IPS-15b (cell line): ENCODE measurements around the gene DOCK6.

ENCODE experiments used
- H3K27me3 ChIP-seq: one replicate; pipeline ENCODE4 v1.6.1; 2013; ENCODE audit warnings: low read length; ENCODE audit not compliant: control insufficient read depth, insufficient read depth
- H3K36me3 ChIP-seq: one replicate; pipeline ENCODE4 v1.6.1; 2013; ENCODE audit warnings: low read length; ENCODE audit not compliant: control insufficient read depth, insufficient read depth
- H3K4me1 ChIP-seq: one replicate; pipeline ENCODE4 v1.6.1; 2013; ENCODE audit warnings: mild to moderate bottlenecking, low read length; ENCODE audit not compliant: control insufficient read depth, insufficient read depth
- H3K4me3 ChIP-seq: one replicate; pipeline ENCODE4 v1.5.1; 2013; ENCODE audit warnings: low read depth, low read length
- H3K9ac ChIP-seq: one replicate; pipeline ENCODE4 v1.6.1; 2013; ENCODE audit warnings: low read depth, mild to moderate bottlenecking, low read length
- H3K9me3 ChIP-seq: one replicate; pipeline ENCODE4 v1.6.1; 2013; ENCODE audit warnings: mild to moderate bottlenecking, low read length; ENCODE audit not compliant: control insufficient read depth, insufficient read depth

The DOCK6 gene

GRCh38 chr19:11227195-11227886, 35.0 kb downstream of the DOCK6 start:
- Histone ChIP-seq H3K36me3 (peaks cover 15% of the 10 kb centered on the region), H3K9me3 (no peaks in the 10 kb centered on the region), H3K4me3 (no peak overlapping the region), H3K27me3 (no peaks in the 10 kb centered on the region), H3K9ac (no peak overlapping the region), H3K4me1 (no peaks in the 10 kb centered on the region)

GRCh38 chr19:11226716-11227166, 35.6 kb downstream of the DOCK6 start:
- Histone ChIP-seq H3K4me3 (no peak overlapping the region), H3K4me1 (no peaks in the 10 kb centered on the region), H3K36me3 (peaks cover 18% of the 10 kb centered on the region), H3K27me3 (no peaks in the 10 kb centered on the region), H3K9me3 (no peaks in the 10 kb centered on the region), H3K9ac (no peak overlapping the region)

GRCh38 chr19:11225815-11226214, 36.5 kb downstream of the DOCK6 start:
- Histone ChIP-seq H3K4me1 (no peaks in the 10 kb centered on the region), H3K9me3 (no peaks in the 10 kb centered on the region), H3K4me3 (no peak overlapping the region), H3K27me3 (no peaks in the 10 kb centered on the region), H3K9ac (no peak overlapping the region), H3K36me3 (peaks cover 22% of the 10 kb centered on the region)

GRCh38 chr19:11225172-11225571, 37.2 kb downstream of the DOCK6 start:
- Histone ChIP-seq H3K4me3 (no peak overlapping the region), H3K4me1 (no peaks in the 10 kb centered on the region), H3K9me3 (no peaks in the 10 kb centered on the region), H3K36me3 (peaks cover 22% of the 10 kb centered on the region), H3K27me3 (no peaks in the 10 kb centered on the region), H3K9ac (no peak overlapping the region)

- Histone ChIP-seq H3K9me3 (no peaks in the 10 kb centered on the region), H3K27me3 (no peaks in the 10 kb centered on the region), H3K4me3 (no peak overlapping the region), H3K9ac (no peak overlapping the region), H3K4me1 (no peaks in the 10 kb centered on the region), H3K36me3 (peaks cover 22% of the 10 kb centered on the region)
Measured at GRCh38 chr19:11224429-11224828, 37.9 kb downstream of the DOCK6 start.

GRCh38 chr19:11223200-11223599, 39.1 kb downstream of the DOCK6 start:
- no peaks in the 10 kb centered on the region for H3K4me1 ChIP-seq
- no peaks in the 10 kb centered on the region for H3K9me3 ChIP-seq
- H3K36me3 ChIP-seq, result peaks cover 22% of the 10 kb centered on the region
- no peak overlapping the region for H3K4me3 ChIP-seq
- no peaks in the 10 kb centered on the region for H3K27me3 ChIP-seq
- no peak overlapping the region for H3K9ac ChIP-seq

GRCh38 chr19:11221082-11221598, 41.2 kb downstream of the DOCK6 start:
- no peaks in the 10 kb centered on the region for H3K9me3 ChIP-seq
- H3K4me3 ChIP-seq, result no peak overlapping the region
- no peaks in the 10 kb centered on the region for H3K4me1 ChIP-seq
- peaks cover 26% of the 10 kb centered on the region for H3K36me3 ChIP-seq
- no peaks in the 10 kb centered on the region for H3K27me3 ChIP-seq
- no peak overlapping the region for H3K9ac ChIP-seq

GRCh38 chr19:11214387-11214786, 47.9 kb downstream of the DOCK6 start:
- Histone ChIP-seq H3K27me3 (no peaks in the 10 kb centered on the region), H3K9me3 (no peaks in the 10 kb centered on the region), H3K9ac (no peak overlapping the region), H3K4me1 (no peaks in the 10 kb centered on the region), H3K36me3 (peaks cover 35% of the 10 kb centered on the region), H3K4me3 (no peak overlapping the region)

GRCh38 chr19:11210656-11210928, 51.7 kb downstream of the DOCK6 start:
- Histone ChIP-seq H3K36me3 (peaks cover 41% of the 10 kb centered on the region), H3K27me3 (no peaks in the 10 kb centered on the region), H3K9ac (no peak overlapping the region), H3K4me1 (no peaks in the 10 kb centered on the region), H3K4me3 (no peak overlapping the region), H3K9me3 (no peaks in the 10 kb centered on the region)

GRCh38 chr19:11209839-11210655, 52.3 kb downstream of the DOCK6 start:
- Histone ChIP-seq H3K9me3 (no peaks in the 10 kb centered on the region), H3K9ac (no peak overlapping the region), H3K36me3 (peaks cover 36% of the 10 kb centered on the region), H3K4me1 (no peaks in the 10 kb centered on the region), H3K4me3 (no peak overlapping the region), H3K27me3 (no peaks in the 10 kb centered on the region)

- H3K27me3 ChIP-seq, result no peaks in the 10 kb centered on the region
- H3K4me1 ChIP-seq, result no peaks in the 10 kb centered on the region
- H3K36me3 ChIP-seq, result peaks cover 29% of the 10 kb centered on the region
- no peaks in the 10 kb centered on the region for H3K9me3 ChIP-seq
- no peak overlapping the region for H3K4me3 ChIP-seq
- H3K9ac ChIP-seq, result no peak overlapping the region
Measured at GRCh38 chr19:11208561-11209471, 53.5 kb downstream of the DOCK6 start.
